GM19455 (cell line): ENCODE measurements around the gene FAM114A1.
"Not testable (repeated sequence)": the region's sequence is repeated elsewhere in the genome, so short reads cannot be mapped to it uniquely, and the experiment has no call there.

ENCODE experiments used
- ATAC-seq: cut with Tn5 transposase; IDR thresholded peaks from one replicate; pipeline ENCODE4 v1.9.1; 2021; ENCODE audit not compliant: unreplicated experiment

The FAM114A1 gene

DNA sequence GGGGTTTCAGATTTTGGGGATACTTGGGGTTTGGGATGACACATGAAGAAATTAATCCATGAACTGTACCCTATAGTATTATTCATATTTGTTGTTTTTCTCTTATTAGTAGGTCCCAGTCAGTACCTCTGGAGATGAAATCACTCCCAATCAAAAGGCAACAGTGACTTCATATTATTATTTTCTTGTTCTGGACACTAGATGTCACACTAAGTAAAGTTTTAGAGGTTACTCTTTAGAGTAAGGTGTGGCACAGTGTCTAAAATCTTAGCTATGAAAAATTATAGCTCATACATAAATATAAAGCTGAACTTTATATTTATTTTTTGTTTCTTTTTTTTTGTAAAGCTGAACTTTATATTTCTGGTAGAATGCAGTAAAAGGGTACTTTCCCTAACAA is 35.1 kb downstream of the FAM114A1 start:
- no peak for ATAC-seq

- no peak for ATAC-seq
These were observed 36.6 kb downstream of the FAM114A1 start for GRCh38 chr4:38904090-38904666.

DNA sequence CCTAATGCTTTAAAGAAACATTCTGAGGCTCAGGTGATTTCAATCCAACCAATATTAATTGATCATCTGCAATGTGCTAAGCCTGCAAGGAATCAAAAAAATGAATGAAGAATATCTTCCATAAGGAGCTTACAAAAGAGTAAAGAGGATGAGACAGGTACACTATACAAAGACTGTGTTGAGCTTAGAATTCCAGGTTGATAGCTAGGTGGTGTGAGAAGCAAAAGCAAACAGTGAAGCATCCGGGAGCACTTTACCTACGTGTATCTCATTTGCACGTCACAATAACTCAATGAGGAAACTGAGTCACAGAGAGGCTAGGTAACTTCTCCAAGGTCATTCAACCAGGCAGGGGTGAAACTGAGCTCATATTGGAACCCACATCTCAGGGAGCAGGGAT is 37.1 kb downstream of the FAM114A1 start:
- no peak for ATAC-seq

- no peak for ATAC-seq
These were observed 38.2 kb downstream of the FAM114A1 start for GRCh38 chr4:38905652-38906385.

DNA sequence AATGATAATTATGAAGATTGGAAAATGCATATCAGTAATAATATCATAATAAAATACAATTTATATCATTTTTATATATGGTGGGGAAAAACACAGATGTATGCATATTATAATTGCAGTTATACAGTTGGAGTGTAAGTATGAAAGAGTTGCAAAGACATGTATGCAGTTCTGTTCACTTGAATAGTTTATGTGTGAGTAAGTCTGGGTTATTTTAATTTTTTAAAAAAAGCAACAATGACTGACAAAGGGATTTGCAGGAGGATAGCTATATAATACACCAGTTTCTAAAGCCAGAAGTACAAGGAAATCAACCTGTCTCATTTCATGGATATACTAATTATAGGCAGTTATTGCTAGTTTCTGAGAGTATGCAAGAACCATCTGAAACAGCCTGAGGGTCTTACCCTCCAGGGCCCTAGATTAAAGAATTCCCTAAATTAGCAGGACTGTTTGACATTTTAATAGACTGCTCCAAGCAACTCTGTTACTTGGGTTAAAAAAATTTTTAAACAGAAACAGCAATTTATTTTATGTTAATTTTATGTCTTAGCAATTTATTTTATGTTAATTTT is 40.2 kb downstream of the FAM114A1 start:
- no peak for ATAC-seq

- ATAC-seq, result no peak
These were observed 41.4 kb downstream of the FAM114A1 start for GRCh38 chr4:38909015-38909414.

DNA sequence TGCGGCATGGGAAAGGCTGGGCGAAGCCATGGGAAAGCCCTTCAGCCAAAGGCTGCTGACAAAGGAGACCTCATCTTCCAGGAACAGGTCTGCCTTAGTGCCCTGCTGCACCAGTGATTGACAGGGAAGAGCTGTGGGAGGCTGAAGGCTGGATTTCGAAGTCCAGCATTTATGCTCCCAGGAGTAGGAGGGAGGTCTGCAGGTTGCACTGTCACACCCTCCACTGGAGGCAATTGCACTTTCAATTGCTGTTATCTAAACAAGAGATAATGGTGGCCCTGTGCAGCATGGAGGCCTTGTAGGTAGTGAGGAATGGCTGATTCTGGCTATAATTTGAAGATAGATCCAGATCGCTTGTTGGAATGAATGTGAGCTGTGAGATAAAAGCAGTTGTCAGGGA is 43.7 kb downstream of the FAM114A1 start:
- no peak for ATAC-seq

DNA sequence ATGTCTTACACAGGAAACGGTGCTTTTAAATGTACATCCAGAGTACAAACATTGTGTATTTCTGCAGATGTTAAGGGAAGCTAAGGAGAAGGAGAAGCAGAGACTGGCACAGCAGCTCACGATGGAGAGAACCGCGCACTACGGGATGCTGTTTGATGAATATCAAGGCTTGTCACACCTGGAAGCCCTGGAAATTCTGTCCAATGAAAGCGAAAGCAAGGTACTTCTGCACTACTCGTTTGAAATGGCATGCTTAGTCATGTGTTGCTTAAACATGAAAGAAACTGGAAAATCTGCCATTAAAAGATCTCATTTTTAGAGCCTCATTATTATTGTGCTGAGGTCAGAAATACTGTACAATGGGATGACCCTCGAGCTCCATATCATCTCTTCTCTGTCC is 47.2 kb downstream of the FAM114A1 start:
- no peak for ATAC-seq

DNA sequence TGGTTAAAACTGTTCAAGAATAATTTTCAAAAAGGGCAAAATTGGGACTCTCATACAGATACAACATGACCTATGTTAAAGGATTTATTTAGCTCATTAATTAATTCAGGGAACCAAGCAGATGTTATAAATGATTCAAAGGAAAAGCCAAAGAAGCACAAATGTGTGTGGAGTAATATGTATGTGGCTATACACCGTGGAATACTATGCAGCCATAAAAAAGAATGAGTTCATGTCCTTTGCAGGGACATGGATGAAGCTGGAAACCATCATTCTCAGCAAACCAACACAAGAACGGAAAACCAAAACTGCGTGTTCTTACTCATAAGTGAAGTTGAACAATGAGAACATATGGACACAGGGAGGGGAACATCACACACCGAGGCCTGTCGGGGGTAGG is 48.7 kb downstream of the FAM114A1 start:
- not testable (repeated sequence) for ATAC-seq

DNA sequence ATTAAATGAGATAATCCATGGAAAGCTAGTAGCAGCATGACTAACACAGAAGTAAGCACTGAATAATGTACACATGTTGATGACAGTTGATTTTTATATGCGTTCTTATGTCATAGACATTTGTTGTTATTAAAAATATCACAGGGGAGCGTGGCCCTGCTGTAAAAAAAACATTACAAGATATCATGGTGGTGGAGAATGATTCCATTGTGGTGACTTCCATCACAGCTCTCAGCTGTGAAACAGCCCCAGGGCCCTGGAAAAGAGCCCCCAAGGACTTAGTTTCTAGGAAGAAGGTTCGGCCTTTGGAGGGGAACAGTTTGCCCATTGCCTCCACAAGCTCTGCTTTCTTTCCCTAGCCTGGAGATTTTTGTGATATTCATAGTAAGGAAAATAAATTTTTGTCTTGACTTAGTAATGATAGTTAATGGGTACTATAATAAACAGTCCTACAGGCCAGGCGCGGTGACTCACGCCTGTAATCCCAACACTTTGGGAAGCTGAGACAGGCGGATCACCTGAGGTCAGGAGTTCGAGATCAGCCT is 49.9 kb downstream of the FAM114A1 start:
- ATAC-seq, result no peak

GRCh38 chr4:38919494-38919893 is 51.9 kb downstream of the FAM114A1 start:
- ATAC-seq, result no peak

DNA sequence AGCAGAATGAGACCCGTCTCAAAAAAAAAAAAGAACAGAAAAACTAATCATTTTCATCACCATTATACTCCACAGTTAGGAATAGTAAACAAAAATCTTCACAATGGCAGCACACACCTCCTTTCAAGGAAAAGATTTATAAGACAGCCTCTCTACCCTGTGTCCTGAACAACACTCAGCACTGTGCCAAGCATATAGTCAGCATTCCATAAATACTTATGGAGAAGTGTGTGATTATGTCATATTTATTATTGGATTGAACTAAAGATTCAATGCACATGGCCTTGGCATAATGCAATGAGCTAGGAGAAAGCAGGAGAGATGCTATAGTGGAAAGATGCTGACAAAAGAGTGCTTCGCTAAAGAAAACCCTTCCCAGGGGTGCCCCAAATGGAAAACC is 52.6 kb downstream of the FAM114A1 start:
- no peak for ATAC-seq

GRCh38 chr4:38920677-38921076 is 53.1 kb downstream of the FAM114A1 start:
- no peak for ATAC-seq

GRCh38 chr4:38921151-38921550 is 53.5 kb downstream of the FAM114A1 start:
- ATAC-seq, result no peak

GRCh38 chr4:38923746-38924145 is 56.1 kb downstream of the FAM114A1 start:
- ATAC-seq, result no peak

- ATAC-seq, result no peak
These were observed 56.7 kb downstream of the FAM114A1 start for GRCh38 chr4:38924353-38924752.

GRCh38 chr4:38925492-38926413 is 58.1 kb downstream of the FAM114A1 start:
- no peak for ATAC-seq

DNA sequence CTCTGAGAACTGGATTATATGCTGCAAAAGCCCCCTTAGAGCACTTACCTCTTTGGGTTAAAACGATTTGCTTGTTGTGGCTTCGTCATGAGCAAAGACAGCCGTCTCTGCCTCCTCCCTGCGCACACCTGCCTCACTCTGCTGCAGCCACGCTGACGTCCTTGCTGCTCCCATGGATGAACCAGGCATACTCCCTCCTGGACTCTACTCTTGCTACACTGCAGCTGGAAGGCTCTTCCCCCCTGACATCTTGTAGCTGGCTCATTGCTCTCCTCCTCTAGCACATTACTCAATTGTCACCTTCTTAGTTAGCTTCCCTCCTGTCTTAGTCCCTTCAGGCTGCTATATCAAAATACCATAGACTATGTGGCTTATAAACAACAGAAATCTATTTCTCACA is 59.3 kb downstream of the FAM114A1 start:
- ATAC-seq, result no peak

GRCh38 chr4:38928568-38928967 is 61.0 kb downstream of the FAM114A1 start:
- ATAC-seq, result no peak

- ATAC-seq, result no peak
These were observed 61.4 kb downstream of the FAM114A1 start for GRCh38 chr4:38928974-38929373.

DNA sequence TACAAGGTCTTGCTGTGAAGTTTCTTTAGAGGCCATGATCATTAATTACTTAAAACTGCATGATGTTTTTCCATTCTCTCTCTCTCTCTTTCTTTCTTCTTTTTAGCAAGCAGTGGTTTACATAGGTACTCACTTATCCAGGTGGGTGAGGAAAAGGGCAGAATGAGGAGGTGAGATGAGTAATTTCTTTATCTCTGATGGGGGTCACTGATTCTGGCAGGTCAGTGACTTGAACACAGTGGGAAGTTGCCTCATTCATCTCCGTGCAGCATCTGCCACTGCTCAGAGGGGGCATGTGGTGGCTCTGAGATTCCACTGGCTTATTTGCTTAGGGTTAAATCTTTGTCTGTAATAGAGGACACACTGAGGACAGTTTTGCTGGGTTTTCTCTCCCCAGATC is 62.6 kb downstream of the FAM114A1 start:
- ATAC-seq, result no peak
